ENCODE data around the gene PRKN.

PRKN gene

DNA sequence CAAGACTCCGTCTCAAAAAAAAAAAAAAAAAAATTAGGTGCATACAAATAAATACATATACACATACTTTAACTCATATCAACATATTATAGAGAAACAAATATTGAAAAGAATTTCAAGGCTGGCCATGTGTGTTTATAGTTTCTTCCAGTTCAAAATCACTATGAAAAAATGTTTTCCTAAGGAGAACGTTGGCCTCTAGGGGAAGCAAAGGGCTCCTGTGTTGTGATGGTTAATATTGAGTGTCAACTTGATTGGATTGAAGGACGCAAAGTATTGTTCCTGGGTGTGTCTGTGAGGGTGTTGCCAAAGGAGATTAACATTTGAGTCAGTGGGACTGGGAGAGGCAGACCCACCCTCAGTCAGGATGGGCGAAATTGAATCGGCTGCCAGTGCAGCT is 1271.7 kb downstream of the PRKN start:
- no peaks in the 10 kb centered on the region for H3K27me3 ChIP-seq (ENCODE audit: insufficient read depth, low read depth)
- H4K20me1 ChIP-seq (ENCODE audit: insufficient read depth), result no peaks in the 10 kb centered on the region
- TF ChIP-seq, protein P1, sequence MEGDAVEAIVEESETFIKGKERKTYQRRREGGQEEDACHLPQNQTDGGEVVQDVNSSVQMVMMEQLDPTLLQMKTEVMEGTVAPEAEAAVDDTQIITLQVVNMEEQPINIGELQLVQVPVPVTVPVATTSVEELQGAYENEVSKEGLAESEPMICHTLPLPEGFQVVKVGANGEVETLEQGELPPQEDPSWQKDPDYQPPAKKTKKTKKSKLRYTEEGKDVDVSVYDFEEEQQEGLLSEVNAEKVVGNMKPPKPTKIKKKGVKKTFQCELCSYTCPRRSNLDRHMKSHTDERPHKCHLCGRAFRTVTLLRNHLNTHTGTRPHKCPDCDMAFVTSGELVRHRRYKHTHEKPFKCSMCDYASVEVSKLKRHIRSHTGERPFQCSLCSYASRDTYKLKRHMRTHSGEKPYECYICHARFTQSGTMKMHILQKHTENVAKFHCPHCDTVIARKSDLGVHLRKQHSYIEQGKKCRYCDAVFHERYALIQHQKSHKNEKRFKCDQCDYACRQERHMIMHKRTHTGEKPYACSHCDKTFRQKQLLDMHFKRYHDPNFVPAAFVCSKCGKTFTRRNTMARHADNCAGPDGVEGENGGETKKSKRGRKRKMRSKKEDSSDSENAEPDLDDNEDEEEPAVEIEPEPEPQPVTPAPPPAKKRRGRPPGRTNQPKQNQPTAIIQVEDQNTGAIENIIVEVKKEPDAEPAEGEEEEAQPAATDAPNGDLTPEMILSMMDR (conservative IDR thresholded peaks at IDR 0.05; ENCODE audit: low read depth, low read length), result no peak
- no peaks in the 10 kb centered on the region for H3K79me2 ChIP-seq (ENCODE audit: insufficient read depth, low read depth)
- H3K4me3 ChIP-seq (IDR thresholded peaks at IDR 0.05; ENCODE audit: insufficient read depth, low read depth, low read length), result no peak overlapping the region
- H3K36me3 ChIP-seq (ENCODE audit: insufficient read depth), result no peaks in the 10 kb centered on the region
- H2AFZ ChIP-seq (ENCODE audit: low read depth), result no peak overlapping the region
- H3K4me1 ChIP-seq (ENCODE audit: low read depth, poor library complexity, severe bottlenecking), result no peaks in the 10 kb centered on the region
- H3K27ac ChIP-seq, result no peak overlapping the region
- H3K4me2 ChIP-seq, result no peak overlapping the region
- H3K9ac ChIP-seq, result no peak overlapping the region

GRCh38 chr6:161453558-161453957 is 1274.0 kb downstream of the PRKN start:
- Histone ChIP-seq H3K4me3 (IDR thresholded peaks at IDR 0.05; ENCODE audit: insufficient read depth, low read depth, low read length) (no peak overlapping the region), H3K9ac (no peak overlapping the region), H4K20me1 (ENCODE audit: insufficient read depth) (no peaks in the 10 kb centered on the region), H3K79me2 (ENCODE audit: insufficient read depth, low read depth) (no peaks in the 10 kb centered on the region), H2AFZ (ENCODE audit: low read depth) (no peak overlapping the region), H3K27ac (no peak overlapping the region), H3K4me1 (ENCODE audit: low read depth, poor library complexity, severe bottlenecking) (no peaks in the 10 kb centered on the region), H3K36me3 (ENCODE audit: insufficient read depth) (no peaks in the 10 kb centered on the region), H3K27me3 (ENCODE audit: insufficient read depth, low read depth) (no peaks in the 10 kb centered on the region), H3K4me2 (no peak overlapping the region)
- TF ChIP-seq, protein P1 (conservative IDR thresholded peaks at IDR 0.05; ENCODE audit: low read depth, low read length), result no peak

GRCh38 chr6:161452241-161452640 is 1275.3 kb downstream of the PRKN start:
- no peaks in the 10 kb centered on the region for H3K4me1 ChIP-seq (ENCODE audit: low read depth, poor library complexity, severe bottlenecking)
- no peaks in the 10 kb centered on the region for H3K79me2 ChIP-seq (ENCODE audit: insufficient read depth, low read depth)
- no peak overlapping the region for H3K4me3 ChIP-seq (IDR thresholded peaks at IDR 0.05; ENCODE audit: insufficient read depth, low read depth, low read length)
- no peak overlapping the region for H2AFZ ChIP-seq (ENCODE audit: low read depth)
- no peaks in the 10 kb centered on the region for H4K20me1 ChIP-seq (ENCODE audit: insufficient read depth)
- no peak overlapping the region for H3K9ac ChIP-seq
- H3K27ac ChIP-seq, result no peak overlapping the region
- TF ChIP-seq, protein P1 (conservative IDR thresholded peaks at IDR 0.05; ENCODE audit: low read depth, low read length), result no peak
- H3K36me3 ChIP-seq (ENCODE audit: insufficient read depth), result no peaks in the 10 kb centered on the region
- no peak overlapping the region for H3K4me2 ChIP-seq
- no peaks in the 10 kb centered on the region for H3K27me3 ChIP-seq (ENCODE audit: insufficient read depth, low read depth)

DNA sequence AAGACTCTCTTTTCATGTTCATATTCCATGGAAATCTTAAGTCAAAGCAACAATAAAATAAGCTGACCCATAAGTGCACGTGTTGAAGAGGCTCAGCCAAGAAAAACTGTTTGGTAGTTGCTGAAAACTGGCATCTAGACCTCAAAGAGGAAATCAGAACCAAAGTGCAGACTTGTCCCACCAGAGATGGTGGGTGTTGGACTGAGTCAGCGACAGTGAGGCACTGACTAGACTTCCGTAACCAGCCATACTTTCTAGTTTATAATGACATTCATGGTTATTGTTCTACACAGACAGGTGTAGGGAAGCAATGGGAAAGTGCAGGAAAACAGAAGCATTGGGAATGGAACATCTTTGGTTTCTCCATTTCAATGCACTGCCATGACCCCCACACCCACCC is 1278.0 kb downstream of the PRKN start:
- no peaks in the 10 kb centered on the region for H3K4me1 ChIP-seq (ENCODE audit: low read depth, poor library complexity, severe bottlenecking)
- no peaks in the 10 kb centered on the region for H3K36me3 ChIP-seq (ENCODE audit: insufficient read depth)
- no peak overlapping the region for H3K9ac ChIP-seq
- H3K4me2 ChIP-seq, result no peak overlapping the region
- no peak overlapping the region for H2AFZ ChIP-seq (ENCODE audit: low read depth)
- H3K27me3 ChIP-seq (ENCODE audit: insufficient read depth, low read depth), result no peaks in the 10 kb centered on the region
- H3K4me3 ChIP-seq (IDR thresholded peaks at IDR 0.05; ENCODE audit: insufficient read depth, low read depth, low read length), result no peak overlapping the region
- TF ChIP-seq, protein P1 (conservative IDR thresholded peaks at IDR 0.05; ENCODE audit: low read depth, low read length), result no peak
- no peaks in the 10 kb centered on the region for H4K20me1 ChIP-seq (ENCODE audit: insufficient read depth)
- H3K27ac ChIP-seq, result no peak overlapping the region
- H3K79me2 ChIP-seq (ENCODE audit: insufficient read depth, low read depth), result no peaks in the 10 kb centered on the region
